ENCODE measurements around the gene ADAMTS8. TPM values are rescaled to one million over a fixed set of nuclear protein-coding genes. Genes with fewer than 3 reads are reported as not detected.

The ADAMTS8 gene
- polyA plus RNA-seq, 2 of the 4 experiments (the other 2 are of a cell fraction), result 0.17 to 0.26 TPM

GRCh38 chr11:130426837-130427341, 1.5 kb downstream of the ADAMTS8 start:
- no peak for FAIRE-seq
- WGBS (ENCODE audit: missing lambda C conversion rate), result 19% methylated on average over 6 of the region's 18 CpGs
- POLR2A ChIA-PET, result no interaction called here

GRCh38 chr11:130426223-130426836, 2.1 kb downstream of the ADAMTS8 start:
- Histone ChIP-seq H3K4me1 (peaks cover 9% of the 10 kb centered on the region; the same call in 2 of the 3 replicates), H3K4me2 (no peak overlapping the region), H3K9me3 (no peaks in the 10 kb centered on the region), H3K4me3 (no peak overlapping the region), H3K27ac (no peak overlapping the region)
- 38% methylated on average over 5 of the region's 5 CpGs for WGBS (ENCODE audit: missing lambda C conversion rate)
- ATAC-seq, result no peak
- ChIA-PET CTCF (interaction anchor here (0.8 to 25.6 kb wide), 8 partner anchors 9 to 468 kb away, joined by 3 to 732 read pairs (median 6); no protein-coding TSS in a partner anchor), POLR2A (no interaction called here)
- no peak for FAIRE-seq
- no peak for DNase-seq (ENCODE audit: low read depth in 1 of 2, low spot score in 1 of 2)
- TF ChIP-seq MAFK (IDR thresholded peaks at IDR 0.05; ENCODE audit: partially characterized antibody), result peak; percentile 88
- TF ChIP-seq HOXB13 (CRISPR knock-in tag; IDR thresholded peaks at IDR 0.05; ENCODE audit: low read depth), result no peak

More at GRCh38 chr11:130426837-130427341, 1.5 kb downstream of the ADAMTS8 start:
- peak overlapping the region; percentile 50; the same call in 2 of the 3 replicates for H3K4me3 ChIP-seq
- no peak overlapping the region for H3K27ac ChIP-seq
- ATAC-seq (no peak), DNase-seq (ENCODE audit: low read depth in 1 of 2, low spot score in 1 of 2) (no peak)
- peak overlapping the region; percentile 96 for H3K4me2 ChIP-seq
- CTCF ChIA-PET, result interaction anchor here (0.8 to 25.6 kb wide), 7 partner anchors 11 to 467 kb away, joined by 3 to 732 read pairs (median 6); no protein-coding TSS in a partner anchor
- no peaks in the 10 kb centered on the region for H3K9me3 ChIP-seq
- no peak for TF ChIP-seq FOSB (CRISPR knock-in tag; IDR thresholded peaks at IDR 0.05)
- no peak for TF ChIP-seq FOXS1 (CRISPR knock-in tag; IDR thresholded peaks at IDR 0.05)
- no peak for TF ChIP-seq ESRRA (IDR thresholded peaks at IDR 0.05; ENCODE audit: borderline replicate concordance, low read length)
- no peak for TF ChIP-seq ZNF302 (CRISPR knock-in tag; IDR thresholded peaks at IDR 0.05)
- TF ChIP-seq ZFP36 (IDR thresholded peaks at IDR 0.05; ENCODE audit: borderline replicate concordance, partially characterized antibody), result no peak
- TF ChIP-seq NR3C1 (IDR thresholded peaks at IDR 0.05), result no peak
- no peak for TF ChIP-seq HEYL (CRISPR knock-in tag; IDR thresholded peaks at IDR 0.05)
- TF ChIP-seq FOSL2 (IDR thresholded peaks at IDR 0.05), result no peak
- TF ChIP-seq FOSL2 (CRISPR knock-in tag; IDR thresholded peaks at IDR 0.05), result no peak
- no peak for TF ChIP-seq RARB (CRISPR knock-in tag; IDR thresholded peaks at IDR 0.05)
- TF ChIP-seq KDM5A (IDR thresholded peaks at IDR 0.05), result no peak
- TF ChIP-seq CHD4 (IDR thresholded peaks at IDR 0.05; ENCODE audit: borderline replicate concordance), result no peak
- TF ChIP-seq POLR2AphosphoS2 (conservative IDR thresholded peaks at IDR 0.05; ENCODE audit: low read length), result no peak
- TF ChIP-seq MAFK (IDR thresholded peaks at IDR 0.05; ENCODE audit: partially characterized antibody), result no peak
- TF ChIP-seq ELK1 (IDR thresholded peaks at IDR 0.05; ENCODE audit: low read depth, low read length), result no peak
- TF ChIP-seq TFCP2L1 (CRISPR knock-in tag; IDR thresholded peaks at IDR 0.05), result no peak
- no peak for TF ChIP-seq EP300 (IDR thresholded peaks at IDR 0.05)
- no peak for TF ChIP-seq ZC3H11A (IDR thresholded peaks at IDR 0.05)
- H3K4me1 ChIP-seq, result peaks cover 9% of the 10 kb centered on the region; the same call in 2 of the 3 replicates

- no peak overlapping the region for H3K4me2 ChIP-seq
- peaks cover 9% of the 10 kb centered on the region; the same call in 2 of the 3 replicates for H3K4me1 ChIP-seq
- CTCF ChIA-PET, result interaction anchor here (0.9 to 25.6 kb wide), 8 partner anchors 9 to 491 kb away, joined by 3 to 732 read pairs (median 4); partner anchors contain the start of gene SNX19
- H3K27ac ChIP-seq, result no peak overlapping the region
- H3K9me3 ChIP-seq, result no peaks in the 10 kb centered on the region
- DNase-seq (ENCODE audit: low read depth in 1 of 2, low spot score in 1 of 2), result no peak
- no peak overlapping the region for H3K4me3 ChIP-seq
- no peak for TF ChIP-seq HOXB5 (CRISPR knock-in tag; IDR thresholded peaks at IDR 0.05)
- no peak for TF ChIP-seq TP53 (CRISPR knock-in tag; IDR thresholded peaks at IDR 0.05)
- TF ChIP-seq EP300 (IDR thresholded peaks at IDR 0.05), result no peak
- TF ChIP-seq HOXB13 (CRISPR knock-in tag; IDR thresholded peaks at IDR 0.05; ENCODE audit: low read depth), result no peak
- TF ChIP-seq KDM5A (IDR thresholded peaks at IDR 0.05), result no peak
- no peak for ATAC-seq
- WGBS (ENCODE audit: missing lambda C conversion rate), result 45% methylated on average over 6 of the region's 8 CpGs
- FAIRE-seq, result no peak
- POLR2A ChIA-PET, result no interaction called here
Observed at GRCh38 chr11:130425156-130425555, 3.3 kb downstream of the ADAMTS8 start.

All from A549 (cell line).